HG02588 (cell line): Measurements from ENCODE around the gene LYPD1.

Experiments used
- ATAC-seq: cut with Tn5 transposase; IDR thresholded peaks from one replicate; pipeline ENCODE4 v1.9.1; 2021; ENCODE audit warnings: mild to moderate bottlenecking, moderate library complexity; ENCODE audit not compliant: unreplicated experiment

The LYPD1 gene

GRCh38 chr2:132668987-132669907 lies 758 bp downstream of the LYPD1 start:
- no peak for ATAC-seq

GRCh38 chr2:132668189-132668823 lies 1.7 kb downstream of the LYPD1 start:
- no peak for ATAC-seq

GRCh38 chr2:132667706-132668105 lies 2.3 kb downstream of the LYPD1 start:
- no peak for ATAC-seq

DNA sequence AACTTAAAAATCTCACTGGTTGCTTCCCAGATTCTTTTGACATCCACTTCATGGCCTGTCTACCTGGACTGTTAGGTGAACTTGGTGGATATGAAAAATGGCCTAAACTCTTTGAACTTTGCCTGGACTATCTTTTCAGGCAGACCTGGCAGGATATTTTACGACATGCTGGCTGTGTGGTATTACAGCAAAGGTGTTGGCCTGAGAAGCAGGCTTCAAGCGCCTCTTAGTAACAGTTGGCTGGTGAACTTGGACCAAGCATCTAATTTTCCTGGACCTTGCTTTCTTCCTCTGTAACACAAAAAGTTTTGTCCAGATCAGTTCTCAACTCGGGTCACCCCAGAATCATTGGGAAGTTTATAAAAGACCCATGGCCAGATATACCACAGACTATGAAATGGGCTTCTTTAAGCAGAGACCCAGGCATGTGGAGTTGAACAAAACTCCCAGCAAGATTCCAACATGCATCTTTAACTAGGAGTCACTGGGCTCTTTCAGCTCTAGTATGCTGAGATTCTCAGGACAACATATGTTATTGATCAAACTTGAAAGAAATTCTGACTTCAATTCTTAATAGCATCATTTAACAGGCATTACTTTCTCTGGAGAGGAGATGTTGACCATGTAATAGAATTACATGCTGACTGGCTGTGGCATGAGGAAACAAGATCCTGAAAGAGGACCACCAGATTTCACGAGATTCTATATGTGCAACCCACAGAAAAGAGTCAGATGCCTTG lies 4.4 kb downstream of the LYPD1 start:
- ATAC-seq, result no peak

DNA sequence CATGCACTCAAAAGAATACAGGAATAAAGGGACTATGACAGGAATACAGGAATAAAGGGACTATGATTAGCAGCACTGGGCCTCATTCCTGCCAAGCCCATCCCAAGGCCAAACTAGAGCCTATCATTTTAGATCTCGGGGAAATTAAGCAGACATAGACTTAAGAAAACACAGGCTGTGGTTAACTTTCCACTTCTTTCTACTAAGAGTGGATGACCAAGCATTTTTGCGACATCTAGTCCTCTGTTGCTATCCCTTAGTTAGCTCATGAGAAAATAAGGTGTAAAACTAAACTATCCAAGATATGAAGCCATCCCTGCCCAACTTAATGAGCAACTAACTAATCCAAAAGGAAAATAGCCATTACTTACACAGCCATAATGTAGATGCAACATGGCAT lies 5.9 kb downstream of the LYPD1 start:
- ATAC-seq, result no peak

GRCh38 chr2:132662732-132663131 lies 7.3 kb downstream of the LYPD1 start:
- ATAC-seq, result no peak

DNA sequence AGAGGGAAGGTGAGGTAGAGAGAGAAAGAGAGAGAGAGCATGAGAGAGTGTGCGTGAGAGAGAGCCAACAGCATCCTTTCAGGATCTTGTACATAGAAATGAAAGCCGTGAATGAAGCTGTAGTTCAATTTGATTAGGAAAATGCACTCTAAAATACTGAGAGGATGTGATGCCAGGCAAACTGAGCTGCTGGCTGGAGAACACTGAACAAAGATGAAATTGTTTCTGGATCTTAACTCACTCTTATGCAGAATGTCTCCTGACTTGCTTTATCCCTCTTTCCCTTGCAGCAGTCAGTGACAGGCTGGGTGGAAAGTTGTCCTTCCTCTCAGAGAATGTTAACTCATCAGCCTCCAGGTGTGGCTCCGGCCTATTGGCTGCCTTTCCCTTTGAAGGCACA lies 10.7 kb downstream of the LYPD1 start:
- ATAC-seq, result no peak

GRCh38 chr2:132656266-132656975 lies 13.6 kb downstream of the LYPD1 start:
- ATAC-seq, result no peak

DNA sequence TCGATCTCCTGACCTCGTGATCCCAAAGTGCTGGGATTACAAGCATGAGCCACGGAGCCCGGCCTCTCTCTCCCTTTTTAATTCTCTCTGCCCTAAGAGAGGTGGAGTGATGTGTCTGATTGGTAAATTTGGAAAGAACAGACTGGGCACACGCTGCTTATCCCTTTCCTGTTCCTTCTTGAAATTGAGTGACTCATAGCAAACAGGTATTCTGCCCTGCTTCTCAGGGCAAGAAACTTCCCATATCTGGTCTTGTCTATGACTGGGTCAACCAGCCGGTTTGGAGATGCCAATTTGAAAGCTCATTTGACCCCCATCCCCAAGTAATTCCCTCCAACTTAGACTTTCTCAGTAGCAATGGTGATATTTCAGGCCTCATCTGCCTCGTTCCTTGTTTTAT lies 15.0 kb downstream of the LYPD1 start:
- ATAC-seq, result no peak

- no peak for ATAC-seq
Measured at GRCh38 chr2:132654335-132654734, 15.7 kb downstream of the LYPD1 start.

GRCh38 chr2:132652474-132652873 lies 17.5 kb downstream of the LYPD1 start:
- no peak for ATAC-seq

- no peak for ATAC-seq
Measured at GRCh38 chr2:132651115-132652045, 18.6 kb downstream of the LYPD1 start.

DNA sequence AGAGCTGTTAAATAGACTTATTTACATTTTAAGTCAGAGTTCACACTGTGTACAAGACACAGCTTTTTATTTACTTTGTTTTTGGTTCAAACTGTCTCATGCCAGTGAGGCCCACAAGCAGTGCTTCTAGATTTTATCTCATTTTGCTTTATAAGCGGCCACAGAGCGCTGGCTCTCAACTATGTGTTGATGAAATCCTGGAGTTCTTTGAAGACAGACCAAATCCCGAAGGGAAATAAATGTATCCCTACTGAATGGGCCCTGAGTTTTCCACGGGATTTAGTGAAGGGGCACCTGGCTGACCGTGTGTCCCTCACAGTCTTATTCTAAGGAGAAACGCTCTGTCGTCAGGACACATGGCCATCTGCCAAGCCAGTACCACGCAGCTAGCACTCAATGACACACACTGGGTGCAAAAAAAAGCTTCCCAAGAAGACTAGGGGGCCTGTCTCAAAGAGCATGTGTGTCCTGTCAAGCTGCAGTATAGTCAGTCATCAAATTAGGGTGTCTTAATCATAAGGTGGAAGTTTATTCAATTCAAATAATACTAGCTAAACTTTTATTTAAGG lies 23.4 kb downstream of the LYPD1 start:
- ATAC-seq, result no peak

- peak; percentile 68 for ATAC-seq
Measured at GRCh38 chr2:132645722-132646539, 24.1 kb downstream of the LYPD1 start.

- ATAC-seq, result no peak
Measured at GRCh38 chr2:132645176-132645575, 24.8 kb downstream of the LYPD1 start.

GRCh38 chr2:132642415-132642814 lies 27.6 kb downstream of the LYPD1 start:
- ATAC-seq, result no peak

DNA sequence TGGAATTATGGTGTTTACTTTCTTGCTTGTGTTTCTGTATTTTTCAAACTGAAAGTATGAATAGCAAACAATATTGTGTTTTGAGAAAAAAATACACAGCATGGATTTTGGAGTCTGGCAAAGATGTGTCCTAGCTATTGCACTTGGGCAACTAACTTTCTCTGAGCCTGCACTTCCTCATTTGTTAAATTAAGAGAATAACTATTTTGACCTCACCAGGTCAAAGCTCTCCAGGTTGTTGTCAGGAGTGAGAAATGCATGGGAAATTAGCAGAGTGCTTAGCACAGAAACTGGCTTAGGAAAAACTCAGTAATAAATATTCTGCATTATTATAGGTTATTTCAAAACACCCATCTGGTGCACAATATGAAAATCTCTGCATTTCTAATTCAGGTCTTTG lies 28.2 kb downstream of the LYPD1 start:
- ATAC-seq, result no peak

GRCh38 chr2:132640116-132640515 lies 29.9 kb downstream of the LYPD1 start:
- no peak for ATAC-seq
